Endodermal cell (in vitro differentiated cells): Measurements from ENCODE around the gene SUGCT. TPM values are rescaled to one million over a fixed set of nuclear protein-coding genes. Genes with fewer than 3 reads are reported as not detected.

Source experiments
- DNase-seq: peaks from one replicate; pipeline ENCODE4 v3.0.0-alpha.2; 2017
- H3K27ac ChIP-seq: 2 replicates; pipeline ENCODE4 v1.5.1; 2013; ENCODE audit warnings: mild to moderate bottlenecking, low read depth, low read length, moderate library complexity
- H3K27me3 ChIP-seq: 2 replicates; pipeline ENCODE4 v1.6.1; 2013; ENCODE audit warnings: mild to moderate bottlenecking, low read length, moderate library complexity; ENCODE audit not compliant: insufficient read depth, control insufficient read depth, poor library complexity, severe bottlenecking
- H3K36me3 ChIP-seq: 2 replicates; pipeline ENCODE4 v1.7.0; 2013; ENCODE audit warnings: mild to moderate bottlenecking, low read length, moderate library complexity; ENCODE audit not compliant: control insufficient read depth, insufficient read depth
- H3K4me1 ChIP-seq: one replicate; pipeline ENCODE4 v1.7.0; 2013; ENCODE audit warnings: low read length; ENCODE audit not compliant: control insufficient read depth, insufficient read depth
- H3K4me3 ChIP-seq: 2 replicates; pipeline ENCODE4 v1.5.1; 2013; ENCODE audit warnings: mild to moderate bottlenecking, low read length, moderate library complexity
- H3K9ac ChIP-seq: 2 replicates; pipeline ENCODE4 v1.6.1; 2013; ENCODE audit warnings: mild to moderate bottlenecking, low read length, moderate library complexity; ENCODE audit not compliant: poor library complexity, severe bottlenecking; ENCODE audit errors: extremely low read depth
- H3K9me3 ChIP-seq: 2 replicates; pipeline ENCODE4 v1.6.1; 2013; ENCODE audit warnings: mild to moderate bottlenecking, low read length, moderate library complexity; ENCODE audit not compliant: control insufficient read depth
- H3K27ac Mint-ChIP-seq: 2 replicates; pipeline ENCODE4 v1.8.0; 2020; ENCODE audit warnings: mixed read lengths
- H3K27me3 Mint-ChIP-seq: 2 replicates; pipeline ENCODE4 v1.8.0; 2021; ENCODE audit warnings: mild to moderate bottlenecking, mixed read lengths; ENCODE audit not compliant: insufficient read depth
- H3K36me3 Mint-ChIP-seq: 2 replicates; pipeline ENCODE4 v1.8.0; 2020; ENCODE audit warnings: low read depth, mixed read lengths
- H3K4me1 Mint-ChIP-seq: 2 replicates; pipeline ENCODE4 v1.8.0; 2020; ENCODE audit warnings: mixed read lengths
- H3K4me3 Mint-ChIP-seq: 2 replicates; pipeline ENCODE4 v1.8.0; 2020; ENCODE audit warnings: mild to moderate bottlenecking, moderate library complexity, mixed read lengths
- H3K9me3 Mint-ChIP-seq: 2 replicates; pipeline ENCODE4 v1.8.0; 2020; ENCODE audit warnings: mild to moderate bottlenecking, mixed read lengths
- CTCF ChIP-seq: fragments of 200-600 bp; sonication (generic); conservative IDR thresholded peaks from 2 replicates; pipeline ENCODE4 v1.5.0; 2021; ENCODE audit warnings: antibody characterized with exemption, mild to moderate bottlenecking
- WGBS, 2 experiments: methylation state at CpG; one replicate each; pipeline versions ENCODE4 v1.1.5 to v1.1.7; 2013; ENCODE audit warnings: missing lambda C conversion rate in 2 of 2, mixed read lengths in 1 of 2; ENCODE audit not compliant: insufficient coverage in 1 of 2, insufficient read length in 1 of 2; 5-methylcytosine and 5-hydroxymethylcytosine counted together
- total RNA-seq, 2 donors: library from RNA; stranded (reverse); fragmentation: NEBNext Ultra II Directional in 1 of 2; extraction: Animal tissue kit (Norgen Biotek cat#: 25700) in 1 of 2; gene quantifications; 2 replicates in 1 of 2; 3 replicates in 1 of 2; pipeline ENCODE4 v1.2.1, GENCODE V29; 2021

Gene SUGCT
- total RNA-seq, 2 donors from 2014 or later = 3.6 to 3.9 TPM

GRCh38 chr7:40303996-40304395 lies 169.2 kb downstream of the SUGCT start:
- no peaks in the 10 kb centered on the region for H3K27me3 ChIP-seq
- H3K9ac ChIP-seq = no peak overlapping the region
- no peaks in the 10 kb centered on the region for H3K9me3 ChIP-seq
- no peak for DNase-seq
- no peak overlapping the region for H3K4me3 ChIP-seq
- no peak for TF ChIP-seq CTCF
- Mint-ChIP-seq H3K36me3 (no peaks in the 10 kb centered on the region), H3K27ac (no peak overlapping the region), H3K27me3 (no peaks in the 10 kb centered on the region), H3K4me3 (no peak overlapping the region), H3K4me1 (peaks cover 12% of the 10 kb centered on the region), H3K9me3 (peaks cover 2% of the 10 kb centered on the region)
- no peak overlapping the region for H3K27ac ChIP-seq
- no peaks in the 10 kb centered on the region for H3K4me1 ChIP-seq
- WGBS, 2 experiments = 92% methylated on average over 2 of the region's 2 CpGs; no CpG with 5 or more reads in 1 of the 2 experiments
- no peaks in the 10 kb centered on the region for H3K36me3 ChIP-seq

DNA sequence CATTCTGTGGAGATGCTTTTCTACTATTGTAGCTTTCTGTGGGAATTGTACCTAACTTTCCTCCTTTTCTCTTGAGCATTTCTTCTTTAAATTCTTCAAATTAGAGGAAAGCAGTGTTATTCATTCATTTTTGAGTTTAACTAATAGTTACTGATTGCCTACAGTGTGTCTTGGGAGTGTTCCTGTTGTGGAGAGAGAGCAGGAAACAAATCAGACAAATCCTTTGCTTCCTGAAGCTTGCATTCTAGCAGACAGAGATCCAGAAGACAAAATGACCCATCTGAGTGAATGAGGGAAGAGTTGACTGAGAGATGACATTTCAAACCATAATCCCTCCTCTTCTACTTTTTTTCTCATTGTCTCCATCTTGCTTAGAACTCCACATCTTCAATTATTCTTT lies 170.4 kb downstream of the SUGCT start:
- no peaks in the 10 kb centered on the region for H3K4me1 ChIP-seq
- H3K36me3 ChIP-seq = no peaks in the 10 kb centered on the region
- Mint-ChIP-seq H3K4me1 (peaks cover 11% of the 10 kb centered on the region), H3K9me3 (no peaks in the 10 kb centered on the region), H3K36me3 (no peaks in the 10 kb centered on the region), H3K27ac (no peak overlapping the region), H3K4me3 (no peak overlapping the region), H3K27me3 (no peaks in the 10 kb centered on the region)
- H3K9ac ChIP-seq = no peak overlapping the region
- TF ChIP-seq CTCF = no peak
- no peaks in the 10 kb centered on the region for H3K9me3 ChIP-seq
- H3K4me3 ChIP-seq = no peak overlapping the region
- no peak overlapping the region for H3K27ac ChIP-seq
- H3K27me3 ChIP-seq = no peaks in the 10 kb centered on the region
- DNase-seq = no peak

DNA sequence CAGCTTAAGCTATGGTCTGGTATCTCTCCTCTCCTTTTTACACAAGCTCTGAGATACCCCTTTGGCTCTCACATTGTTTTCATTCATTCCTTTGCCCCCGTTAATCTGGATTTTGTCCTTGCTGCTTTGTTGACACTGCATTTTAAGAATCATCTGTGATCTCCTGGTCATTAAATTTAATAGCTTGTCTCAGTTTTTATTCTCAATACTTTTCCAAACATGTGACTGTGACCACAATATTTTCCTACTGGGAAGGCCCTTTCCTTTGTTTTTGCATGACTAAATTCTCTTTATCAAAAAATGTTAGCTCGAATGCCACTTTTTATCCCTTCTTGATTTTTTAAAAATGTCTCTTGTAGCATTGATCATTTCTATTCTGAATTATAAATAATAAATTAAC lies 171.2 kb downstream of the SUGCT start:
- Histone ChIP-seq H3K9me3 (no peaks in the 10 kb centered on the region), H3K27ac (no peak overlapping the region), H3K4me3 (no peak overlapping the region), H3K27me3 (no peaks in the 10 kb centered on the region), H3K9ac (no peak overlapping the region), H3K4me1 (no peaks in the 10 kb centered on the region), H3K36me3 (no peaks in the 10 kb centered on the region)
- Mint-ChIP-seq H3K27me3 (no peaks in the 10 kb centered on the region), H3K36me3 (no peaks in the 10 kb centered on the region), H3K4me1 (peaks cover 11% of the 10 kb centered on the region), H3K9me3 (no peaks in the 10 kb centered on the region), H3K4me3 (no peak overlapping the region), H3K27ac (no peak overlapping the region)
- no peak for TF ChIP-seq CTCF
- 84 to 88% methylated on average over 1 to 2 of the region's 2 CpGs for WGBS, 2 experiments
- DNase-seq = no peak
